GM19372 (cell line): Measurements from ENCODE around the gene APLP1.
"Not testable (repeated sequence)": the region's sequence is repeated elsewhere in the genome, so short reads cannot be mapped to it uniquely, and the experiment has no call there.

Experiments used
- ATAC-seq: cut with Tn5 transposase; IDR thresholded peaks from one replicate; pipeline ENCODE4 v1.9.1; 2021; ENCODE audit warnings: mild to moderate bottlenecking, low read depth, moderate library complexity; ENCODE audit not compliant: unreplicated experiment

The APLP1 gene

GRCh38 chr19:35868172-35868822 lies at the start of gene APLP1:
APLP1 (plus strand) TSS chr19:35868574; CDS start chr19:35868637, 63 bp downstream.
- ATAC-seq, result no peak

- ATAC-seq, result no peak
These were observed 45.8 kb upstream of the APLP1 start for GRCh38 chr19:35822579-35822978.

- ATAC-seq, result no peak
These were observed 44.2 kb upstream of the APLP1 start for GRCh38 chr19:35824150-35824549.

- ATAC-seq, result no peak
These were observed 39.6 kb upstream of the APLP1 start for GRCh38 chr19:35828692-35829301.

- ATAC-seq, result no peak
These were observed 37.4 kb upstream of the APLP1 start for GRCh38 chr19:35830986-35831385.

DNA sequence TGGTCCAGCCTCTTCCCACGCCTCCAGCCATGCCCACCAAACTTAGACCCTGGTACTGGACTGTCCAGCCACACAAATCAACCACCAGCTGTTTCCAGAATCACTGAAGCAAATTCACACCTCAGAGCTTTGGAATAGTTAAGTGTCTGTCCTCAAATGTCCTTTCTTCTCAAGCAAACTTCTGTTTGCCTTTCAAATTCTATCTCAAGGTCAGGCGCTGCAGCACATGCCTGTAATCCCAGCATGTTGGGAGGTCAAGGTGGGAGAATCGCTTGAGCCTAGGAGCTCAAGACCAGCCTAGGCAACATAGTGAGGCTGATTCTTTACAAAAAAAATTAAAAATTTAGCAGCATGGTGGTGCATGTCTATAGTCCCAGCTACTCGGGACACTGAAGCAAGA lies 36.3 kb upstream of the APLP1 start:
- no peak for ATAC-seq

DNA sequence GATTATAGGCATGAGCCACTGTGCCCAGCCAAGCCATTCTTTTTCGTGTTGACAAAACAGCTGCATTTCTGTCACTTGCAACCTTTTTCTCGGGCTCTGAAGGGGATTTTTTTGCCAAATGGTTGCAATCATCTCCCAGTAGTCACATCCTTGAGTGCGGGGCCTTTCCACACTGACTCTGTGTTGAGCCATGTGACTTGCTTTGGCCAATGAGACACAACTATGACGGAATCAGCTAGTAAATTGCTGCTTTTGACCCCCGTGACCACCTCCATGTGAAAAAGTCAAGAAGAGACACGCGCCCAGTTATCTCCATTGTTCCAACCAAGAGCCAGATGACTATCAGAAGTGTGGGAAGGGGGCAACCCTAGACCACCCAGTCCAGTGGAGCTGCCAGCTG lies 34.4 kb upstream of the APLP1 start:
- no peak for ATAC-seq

- not testable (repeated sequence) for ATAC-seq
These were observed 32.3 kb upstream of the APLP1 start for GRCh38 chr19:35836096-35836495.

GRCh38 chr19:35841961-35842595 lies 26.3 kb upstream of the APLP1 start:
- ATAC-seq, result no peak

DNA sequence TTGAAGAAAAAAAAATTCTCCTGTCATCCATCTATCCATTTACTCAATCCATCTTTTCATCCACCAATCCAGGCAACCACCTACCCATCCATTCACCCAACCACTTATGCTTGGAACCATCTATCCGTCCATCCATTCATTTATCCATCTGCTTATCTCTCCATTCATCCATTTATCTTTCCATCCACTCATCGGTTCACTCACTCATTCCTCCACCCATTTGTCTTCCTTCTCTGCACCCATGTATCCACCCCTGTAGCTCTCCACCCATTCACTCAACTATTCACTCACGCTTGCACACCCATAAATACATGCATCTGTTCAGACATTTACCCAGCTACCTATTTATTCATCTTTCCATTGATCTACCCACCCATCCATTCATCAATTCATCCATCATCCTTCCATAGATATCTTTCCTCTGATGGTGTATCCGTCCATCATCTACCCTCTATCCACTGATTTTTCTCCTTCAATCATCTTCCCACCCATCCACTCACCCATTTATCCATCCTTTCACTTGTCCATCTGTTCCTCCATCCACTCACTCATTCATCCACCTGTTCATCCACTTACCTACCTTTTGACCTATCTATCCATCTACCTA lies 25.6 kb upstream of the APLP1 start:
- ATAC-seq, result no peak

DNA sequence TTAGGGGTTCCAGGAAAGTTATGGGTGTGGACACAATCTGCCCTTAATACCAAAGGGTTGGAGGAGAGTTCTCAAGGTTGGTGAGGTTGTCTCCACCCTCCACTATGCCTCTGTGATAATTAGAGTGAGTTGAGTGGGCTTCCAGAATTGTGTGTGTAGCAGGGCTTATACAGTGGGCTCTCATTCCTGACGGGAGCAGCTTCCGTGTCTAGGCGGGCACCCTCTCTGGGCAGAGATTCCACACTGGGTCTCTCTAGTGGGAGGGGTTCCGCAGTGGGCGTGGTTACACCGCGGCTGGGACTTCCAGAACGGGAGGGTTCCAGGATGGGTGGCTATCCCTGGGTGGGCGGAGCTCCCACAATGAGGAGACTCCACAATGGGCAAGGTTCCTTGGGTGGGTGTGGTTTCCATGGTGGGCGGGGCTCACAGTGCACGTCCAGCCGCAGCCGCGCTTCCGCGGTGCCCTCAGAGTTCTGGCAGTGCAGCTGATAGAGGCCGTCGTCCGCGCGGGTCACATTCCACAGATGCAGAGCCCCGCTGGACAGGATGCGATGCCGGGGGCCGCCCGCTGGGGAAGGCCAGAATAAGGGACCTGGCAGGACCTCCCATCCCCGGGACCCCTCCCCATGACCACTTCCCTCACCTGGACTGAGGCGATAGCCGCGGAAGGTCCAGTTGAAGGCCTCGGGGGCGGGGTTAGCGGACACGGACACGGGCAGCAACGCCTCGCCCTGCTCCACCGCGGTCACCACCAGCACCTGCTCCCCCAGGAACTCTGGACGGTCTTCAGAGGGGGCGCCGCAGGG lies 24.5 kb upstream of the APLP1 start:
- no peak for ATAC-seq

- no peak for ATAC-seq
These were observed 23.7 kb upstream of the APLP1 start for GRCh38 chr19:35844482-35845214.

DNA sequence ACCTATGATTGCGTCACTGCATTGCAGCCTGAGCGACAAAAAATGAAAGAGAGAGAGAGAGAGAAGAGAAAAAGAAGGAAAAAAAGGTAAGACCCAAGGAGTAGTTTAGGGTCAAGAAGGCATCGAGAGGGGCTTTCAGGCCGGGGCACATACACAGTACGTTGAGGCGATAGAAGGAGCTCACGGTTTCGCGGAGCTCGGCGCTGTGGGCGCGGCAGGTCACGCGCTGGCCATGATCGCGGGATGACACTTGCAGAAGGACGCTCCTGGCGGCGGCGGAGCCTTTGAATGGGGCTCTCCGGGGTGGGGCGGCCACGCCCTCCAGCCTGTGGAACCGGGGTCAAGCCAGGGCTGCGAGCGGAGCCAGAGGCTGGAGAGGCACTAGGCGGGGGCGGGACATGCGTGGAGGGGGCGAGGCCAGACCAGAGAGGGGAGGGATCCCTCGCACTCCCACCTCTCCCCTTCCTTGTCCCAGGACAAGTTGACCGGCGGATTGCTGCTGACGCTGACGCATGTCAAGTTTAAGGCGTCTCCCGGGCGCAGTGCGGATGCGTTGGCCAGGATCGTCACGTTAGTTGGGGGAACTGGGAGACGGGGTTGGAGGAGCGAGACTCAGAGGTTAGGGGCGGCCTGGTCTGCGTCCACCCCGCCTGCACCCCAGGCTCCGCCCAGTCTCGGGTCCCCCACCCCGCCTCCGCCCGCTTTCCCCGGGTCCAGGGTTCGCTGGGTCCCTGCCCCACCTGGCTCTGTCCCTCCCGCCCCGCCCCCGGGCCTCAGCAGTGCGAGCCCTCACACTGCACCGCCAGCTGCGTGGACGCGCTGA lies 22.9 kb upstream of the APLP1 start:
- no peak for ATAC-seq

DNA sequence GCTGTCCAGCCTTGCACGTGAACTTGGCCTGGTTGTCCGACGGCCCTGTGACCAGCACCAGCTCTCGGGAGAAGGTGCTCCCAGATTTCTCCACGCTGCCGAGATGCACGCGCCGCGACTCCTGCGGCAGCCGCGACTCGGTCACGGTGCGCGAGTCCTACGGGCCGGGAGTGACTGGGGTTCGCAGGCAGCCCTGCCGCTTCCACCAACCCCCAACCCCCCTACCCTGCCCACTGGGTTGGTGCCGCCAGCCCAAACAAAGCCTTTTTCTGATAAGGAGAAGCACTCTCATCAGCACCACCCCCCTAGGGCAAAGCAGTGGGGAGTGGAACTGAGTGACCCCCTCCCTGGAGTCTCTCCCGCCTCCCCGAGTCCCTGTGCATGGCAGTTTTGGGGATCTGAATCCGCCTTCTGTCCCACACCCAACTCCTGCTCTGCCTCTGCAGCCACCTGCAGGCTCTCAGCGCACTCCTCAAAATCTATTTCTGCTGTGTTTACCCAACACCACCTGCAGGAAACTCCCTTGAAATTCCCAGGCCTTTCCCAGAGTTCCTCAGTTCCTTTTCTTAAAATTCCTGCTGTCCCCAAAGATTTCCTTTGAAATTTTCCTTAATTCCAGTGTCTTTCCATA lies 22.2 kb upstream of the APLP1 start:
- ATAC-seq, result no peak

- no peak for ATAC-seq
These were observed 20.5 kb upstream of the APLP1 start for GRCh38 chr19:35847911-35848310.

DNA sequence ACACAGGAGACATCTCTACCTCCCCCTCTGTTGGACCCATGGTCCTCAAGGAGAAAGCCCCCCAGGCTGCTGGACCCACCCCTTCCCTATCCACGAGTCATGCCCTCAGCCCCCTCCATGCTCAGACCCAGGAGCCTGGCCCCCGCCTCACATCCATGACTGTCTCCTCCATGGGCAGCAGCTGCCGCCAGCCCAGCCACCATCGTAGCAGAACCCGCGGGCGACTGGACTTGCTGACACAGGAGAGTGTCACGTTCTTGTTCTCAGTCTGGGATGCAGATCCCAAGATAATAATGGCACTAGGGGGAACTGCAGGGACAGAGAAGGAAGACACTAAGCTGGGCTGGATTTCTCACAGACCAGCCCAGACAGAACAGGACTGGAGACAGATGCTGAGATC lies 19.9 kb upstream of the APLP1 start:
- no peak for ATAC-seq

DNA sequence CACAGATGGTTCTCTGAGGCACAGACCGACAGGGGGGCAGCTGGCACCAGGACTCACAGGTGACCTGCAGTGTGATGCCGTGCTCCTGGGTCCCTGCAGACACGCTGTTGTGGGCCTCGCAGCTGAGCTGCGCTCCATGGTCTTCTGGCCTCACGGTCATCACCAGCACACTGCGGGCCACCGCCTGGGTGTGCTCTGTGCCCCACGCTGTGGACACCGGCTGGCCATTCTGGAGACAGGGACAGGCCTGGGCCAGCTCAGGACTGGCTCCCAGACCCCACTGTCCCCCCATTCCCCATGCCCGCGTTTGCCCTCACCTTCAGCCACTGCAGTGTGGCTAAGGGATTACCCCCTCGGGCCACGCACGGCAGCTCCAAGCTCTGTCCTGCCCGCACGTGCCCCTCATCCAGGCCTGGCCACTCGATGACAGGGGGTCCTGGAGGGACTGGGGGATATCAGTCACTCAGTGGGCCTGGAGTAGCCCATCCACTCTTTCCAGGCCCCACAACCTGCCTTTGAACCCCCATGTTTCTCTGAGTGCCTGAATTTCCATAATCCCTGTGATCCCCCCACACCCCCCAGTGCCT lies 19.4 kb upstream of the APLP1 start:
- no peak for ATAC-seq

DNA sequence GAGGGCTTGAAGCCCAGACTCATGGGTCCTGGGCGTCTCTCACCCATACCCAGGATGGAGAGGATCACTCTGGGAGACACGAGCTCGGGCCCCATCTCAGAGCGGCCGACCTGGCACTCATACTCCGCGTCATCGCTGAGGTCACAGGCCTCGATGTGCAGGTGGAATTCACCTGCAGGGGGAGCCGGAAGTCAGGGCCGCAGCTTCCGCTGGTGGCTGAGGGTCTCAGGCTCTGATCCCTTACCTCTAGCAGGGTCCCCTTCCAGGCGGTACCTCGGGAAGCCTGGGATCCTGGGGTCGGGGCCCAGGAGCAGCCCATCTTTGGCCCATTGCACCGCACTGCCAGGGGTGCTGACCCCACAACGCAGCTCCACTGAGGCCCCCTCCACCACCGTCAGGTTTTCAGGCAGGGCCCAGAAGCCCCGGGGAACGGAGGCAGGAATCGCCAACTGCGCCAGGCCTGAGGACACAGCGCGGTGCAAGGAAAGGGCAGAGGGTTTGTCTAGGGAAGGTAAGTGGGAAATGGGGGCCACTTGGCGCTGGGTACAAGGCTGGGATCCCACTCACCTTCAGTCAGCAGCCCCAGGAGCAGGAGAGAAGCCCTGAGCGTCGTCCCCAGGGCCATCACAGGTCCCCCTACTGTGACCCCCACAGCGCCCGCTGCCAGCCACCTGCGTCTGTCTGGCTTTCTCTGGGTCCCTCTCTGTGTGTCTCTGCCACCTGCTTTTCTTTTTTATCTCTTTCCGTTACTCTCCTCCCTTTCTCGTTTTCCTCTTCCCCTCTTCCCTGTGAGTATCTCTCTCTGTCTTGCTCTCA lies 17.0 kb upstream of the APLP1 start:
- ATAC-seq, result no peak
